Caco-2 (cell line): Measurements from ENCODE around the gene PDSS2. TPM values are rescaled to one million over a fixed set of nuclear protein-coding genes. Genes with fewer than 3 reads are reported as not detected.

Source experiments
- BruUV-seq: library from RNA; stranded (reverse); fragments of 400-500 nt; replicated peaks from 2 replicates; lab custom pipeline; 2021; lab: Mats Ljungman, UMichigan
- CTCF ChIA-PET: fragments of 300-600 bp; sonication (Branson Sonifier 250); formaldehyde crosslinking; loops from one replicate; lab custom pipeline; 2022; ENCODE audit warnings: antibody characterized with exemption; lab: Charles Lee
- POLR2A ChIA-PET: fragments of 300-600 bp; sonication (Branson Sonifier 250); formaldehyde crosslinking; loops from one replicate; lab custom pipeline; 2022; ENCODE audit warnings: antibody characterized with exemption; lab: Charles Lee
- DNase-seq, 2 experiments: peaks; one replicate each; pipeline versions ENCODE4 v3.0.0 to v3.0.0-alpha.2; 2020 to 2022
- H3K27me3 ChIP-seq: replicated peaks from 2 replicates; pipeline ENCODE4 v1.6.0; 2011; ENCODE audit warnings: low read length; ENCODE audit not compliant: control insufficient read depth, insufficient read depth
- H3K36me3 ChIP-seq: 2 replicates; pipeline ENCODE4 v1.5.1; 2011; ENCODE audit warnings: low read length; ENCODE audit not compliant: control insufficient read depth, insufficient read depth
- H3K4me1 ChIP-seq: fragments of 250-450 bp; sonication (Bioruptor Pico); 2 replicates; pipeline ENCODE4 v1.5.1; 2020; ENCODE audit warnings: mild to moderate bottlenecking
- H3K4me3 ChIP-seq: 2 replicates; pipeline ENCODE4 v1.5.1; 2011; ENCODE audit warnings: low read depth, mild to moderate bottlenecking, control low read depth, low read length
- H3K9me3 ChIP-seq: fragments of 250-450 bp; sonication (Bioruptor Pico); 2 replicates; pipeline ENCODE4 v1.5.1; 2020; ENCODE audit warnings: mild to moderate bottlenecking, moderate library complexity
- H3K27ac Mint-ChIP-seq: one replicate; pipeline ENCODE4 v1.8.0; 2022; ENCODE audit warnings: mixed read lengths; ENCODE audit not compliant: unreplicated experiment
- H3K27me3 Mint-ChIP-seq: one replicate; pipeline ENCODE4 v1.8.0; 2022; ENCODE audit warnings: mixed read lengths; ENCODE audit not compliant: insufficient read depth, unreplicated experiment
- H3K36me3 Mint-ChIP-seq: one replicate; pipeline ENCODE4 v1.8.0; 2022; ENCODE audit warnings: mild to moderate bottlenecking, mixed read lengths; ENCODE audit not compliant: insufficient read depth, unreplicated experiment
- H3K4me1 Mint-ChIP-seq: one replicate; pipeline ENCODE4 v1.8.0; 2022; ENCODE audit warnings: low read depth, mixed read lengths; ENCODE audit not compliant: unreplicated experiment
- H3K4me3 Mint-ChIP-seq: one replicate; pipeline ENCODE4 v1.8.0; 2022; ENCODE audit warnings: mild to moderate bottlenecking, moderate library complexity, mixed read lengths; ENCODE audit not compliant: unreplicated experiment
- H3K9me3 Mint-ChIP-seq: one replicate; pipeline ENCODE4 v1.8.0; 2022; ENCODE audit warnings: mixed read lengths; ENCODE audit not compliant: unreplicated experiment
- CTCF ChIP-seq, 2 experiments: fragments of 200-600 bp in 1 of 2; IDR thresholded peaks; 1 replicate in 1 of 2; 2 replicates in 1 of 2; pipeline versions ENCODE4 v1.5.1 to v1.8.0; 2011 to 2022; ENCODE audit warnings: antibody characterized with exemption in 1 of 2, control low read depth in 1 of 2, inconsistent platforms in 1 of 2, low read depth in 1 of 2, low read length in 1 of 2, mild to moderate bottlenecking in 1 of 2, moderate library complexity in 1 of 2; ENCODE audit not compliant: insufficient read depth in 1 of 2, severe bottlenecking in 1 of 2, unreplicated experiment in 1 of 2
- intact Hi-C: fragments of 100-400 bp; cut with micrococcal nuclease; formaldehyde crosslinking; loops from one replicate; pipeline ENCODE4 v1.10.0; 2022; ENCODE audit not compliant: unreplicated experiment
- total RNA-seq: library from RNA; stranded (reverse); gene quantifications from 2 replicates; pipeline ENCODE4 v1.2.3, GENCODE V29; 2022

The PDSS2 gene
- total RNA-seq, 1 experiment from 2014 or later = 10.3 TPM

- no peaks in the 10 kb centered on the region for H3K36me3 ChIP-seq
- ChIA-PET POLR2A (interaction anchor here (0.5 kb wide), 1 partner anchor 331 kb away, joined by 8 read pairs; no protein-coding TSS in a partner anchor), CTCF (no interaction called here)
- no peaks in the 10 kb centered on the region for H3K36me3 Mint-ChIP-seq
- BruUV-seq = no TSS peak
- no peak for DNase-seq
- no peak overlapping the region for H3K4me3 Mint-ChIP-seq
- intact Hi-C loops = loop anchor here (2.0 kb wide), 1 partner anchor 44 kb away; no protein-coding TSS in a partner anchor
- no peaks in the 10 kb centered on the region for H3K27me3 Mint-ChIP-seq
- H3K9me3 ChIP-seq = no peaks in the 10 kb centered on the region
- H3K27me3 ChIP-seq = no peaks in the 10 kb centered on the region
- no peak overlapping the region for H3K4me3 ChIP-seq
- H3K4me1 Mint-ChIP-seq = peaks cover 33% of the 10 kb centered on the region
- H3K27ac Mint-ChIP-seq = peak overlapping the region; percentile 30
- H3K4me1 ChIP-seq = peaks cover 29% of the 10 kb centered on the region
- no peak for TF ChIP-seq CTCF (IDR thresholded peaks at IDR 0.05; ENCODE audit: insufficient read depth in 1 of 2, low read depth in 1 of 2, low read length in 1 of 2, severe bottlenecking in 1 of 2, unreplicated experiment in 1 of 2)
- H3K9me3 Mint-ChIP-seq = no peaks in the 10 kb centered on the region
Observed at GRCh38 chr6:107230448-107230847, 228.9 kb downstream of the PDSS2 start.

- Histone ChIP-seq H3K9me3 (no peaks in the 10 kb centered on the region), H3K4me1 (peaks cover 25% of the 10 kb centered on the region), H3K27me3 (no peaks in the 10 kb centered on the region), H3K36me3 (no peaks in the 10 kb centered on the region), H3K4me3 (no peak overlapping the region)
- ChIA-PET CTCF (no interaction called here), POLR2A (interaction anchor here (0.5 kb wide), 1 partner anchor 331 kb away, joined by 8 read pairs; no protein-coding TSS in a partner anchor)
- no peaks in the 10 kb centered on the region for H3K9me3 Mint-ChIP-seq
- no TSS peak for BruUV-seq
- peaks cover 29% of the 10 kb centered on the region for H3K4me1 Mint-ChIP-seq
- no peak for TF ChIP-seq CTCF (IDR thresholded peaks at IDR 0.05; ENCODE audit: insufficient read depth in 1 of 2, low read depth in 1 of 2, low read length in 1 of 2, severe bottlenecking in 1 of 2, unreplicated experiment in 1 of 2)
- intact Hi-C loops = loop anchor here (2.0 kb wide), 1 partner anchor 45 kb away; no protein-coding TSS in a partner anchor
- peak overlapping the region; percentile 30 for H3K27ac Mint-ChIP-seq
- no peaks in the 10 kb centered on the region for H3K27me3 Mint-ChIP-seq
- H3K36me3 Mint-ChIP-seq = no peaks in the 10 kb centered on the region
- H3K4me3 Mint-ChIP-seq = no peak overlapping the region
- peak in 1 of 2 experiments; percentile 19 for DNase-seq
Observed at GRCh38 chr6:107230024-107230423, 229.3 kb downstream of the PDSS2 start.

GRCh38 chr6:107228754-107229153, 230.6 kb downstream of the PDSS2 start:
- H3K9me3 ChIP-seq = no peaks in the 10 kb centered on the region
- ChIA-PET CTCF (no interaction called here), POLR2A (no interaction called here)
- H3K27me3 ChIP-seq = no peaks in the 10 kb centered on the region
- H3K4me1 ChIP-seq = peaks cover 19% of the 10 kb centered on the region
- H3K36me3 ChIP-seq = no peaks in the 10 kb centered on the region
- intact Hi-C loops = no loop called here
- no TSS peak for BruUV-seq
- no peak for DNase-seq
- no peaks in the 10 kb centered on the region for H3K9me3 Mint-ChIP-seq
- H3K27ac Mint-ChIP-seq = no peak overlapping the region
- H3K4me3 Mint-ChIP-seq = no peak overlapping the region
- H3K36me3 Mint-ChIP-seq = no peaks in the 10 kb centered on the region
- no peak overlapping the region for H3K4me3 ChIP-seq
- H3K4me1 Mint-ChIP-seq = peaks cover 23% of the 10 kb centered on the region
- no peak for TF ChIP-seq CTCF (IDR thresholded peaks at IDR 0.05; ENCODE audit: insufficient read depth in 1 of 2, low read depth in 1 of 2, low read length in 1 of 2, severe bottlenecking in 1 of 2, unreplicated experiment in 1 of 2)
- H3K27me3 Mint-ChIP-seq = no peaks in the 10 kb centered on the region
